ENCODE results near the gene LRRC41.
"Not testable (repeated sequence)": the region's sequence is repeated elsewhere in the genome, so short reads cannot be mapped to it uniquely, and the experiment has no call there.

Gene LRRC41

GRCh38 chr1:46342677-46343350, 39.4 kb upstream of the LRRC41 start:
- no peak for DNase-seq
- Histone ChIP-seq H3K27ac (ENCODE audit: insufficient read depth in 1 of 2, low read depth in 1 of 2, low read length in 2 of 2, poor library complexity in 1 of 2, severe bottlenecking in 2 of 2) (no peak overlapping the region), H3K4me3 (ENCODE audit: control insufficient read depth in 1 of 7, extremely low read depth in 1 of 7, insufficient read depth in 4 of 7, low read depth in 2 of 7, low read length in 6 of 7) (no peak overlapping the region), H3K4me1 (ENCODE audit: control extremely low read depth in 1 of 4, control insufficient read depth in 4 of 4, insufficient read depth in 4 of 4, low read length in 3 of 4) (peaks cover 3 to 22% (median 16%) of the 10 kb centered on the region in 4 experiments), H3K27me3 (replicated peaks in 2 of 5; ENCODE audit: control insufficient read depth in 4 of 5, insufficient read depth in 5 of 5, low read length in 4 of 5) (no peaks in the 10 kb centered on the region), H3K9me3 (ENCODE audit: control extremely low read depth in 1 of 5, control insufficient read depth in 4 of 5, insufficient read depth in 2 of 5, low read depth in 1 of 5, low read length in 4 of 5) (no peaks in the 10 kb centered on the region), H3K36me3 (ENCODE audit: control insufficient read depth in 4 of 4, insufficient read depth in 4 of 4, low read length in 3 of 4) (peaks cover 5 to 52% (median 38%) of the 10 kb centered on the region in 4 experiments)
- CTCF ChIA-PET = interaction anchor here (0.8 to 9.9 kb wide), 7 partner anchors 9 to 96 kb away, joined by 3 to 79 read pairs (median 6); partner anchors contain the start of genes LRRC41 and UQCRH
- 84% methylated on average over 6 of the region's 8 CpGs for WGBS (ENCODE audit: insufficient coverage)
- POLR2A ChIA-PET = interaction anchor here (0.7 kb wide), 1 partner anchor 52 kb away, joined by 3 read pairs; no protein-coding TSS in a partner anchor

- H3K4me3 ChIP-seq (ENCODE audit: control insufficient read depth in 1 of 7, extremely low read depth in 1 of 7, insufficient read depth in 4 of 7, low read depth in 2 of 7, low read length in 6 of 7) = no peak overlapping the region
- peaks cover 3 to 22% (median 16%) of the 10 kb centered on the region in 4 experiments for H3K4me1 ChIP-seq (ENCODE audit: control extremely low read depth in 1 of 4, control insufficient read depth in 4 of 4, insufficient read depth in 4 of 4, low read length in 3 of 4)
- no peaks in the 10 kb centered on the region for H3K9me3 ChIP-seq (ENCODE audit: control extremely low read depth in 1 of 5, control insufficient read depth in 4 of 5, insufficient read depth in 2 of 5, low read depth in 1 of 5, low read length in 4 of 5)
- peak; percentile 31 to 55 (median 45) for DNase-seq
- WGBS (ENCODE audit: insufficient coverage) = 97% methylated on average over 6 of the region's 6 CpGs
- ChIA-PET POLR2A (interaction anchor here (0.6 to 0.7 kb wide), 2 partner anchors 51 to 61 kb away, joined by 3 read pairs; no protein-coding TSS in a partner anchor), CTCF (interaction anchor here (0.9 to 9.9 kb wide), 5 partner anchors 8 to 39 kb away, joined by 3 to 79 read pairs (median 6); partner anchors contain the start of genes LRRC41 and UQCRH)
- peak overlapping the region in 1 of 2 experiments; percentile 98 for H3K27ac ChIP-seq (ENCODE audit: insufficient read depth in 1 of 2, low read depth in 1 of 2, low read length in 2 of 2, poor library complexity in 1 of 2, severe bottlenecking in 2 of 2)
- H3K36me3 ChIP-seq (ENCODE audit: control insufficient read depth in 4 of 4, insufficient read depth in 4 of 4, low read length in 3 of 4) = peaks cover 2 to 48% (median 34%) of the 10 kb centered on the region in 4 experiments
- no peaks in the 10 kb centered on the region for H3K27me3 ChIP-seq (replicated peaks in 2 of 5; ENCODE audit: control insufficient read depth in 4 of 5, insufficient read depth in 5 of 5, low read length in 4 of 5)
These were observed 38.8 kb upstream of the LRRC41 start for GRCh38 chr1:46342084-46342656.

GRCh38 chr1:46341222-46342083, 38.0 kb upstream of the LRRC41 start:
- peak in 1 of 3 donors; percentile 6 for DNase-seq
- POLR2A ChIA-PET = interaction anchor here (0.6 kb wide), 1 partner anchor 61 kb away, joined by 3 read pairs; no protein-coding TSS in a partner anchor

GRCh38 chr1:46340404-46341221, 37.2 kb upstream of the LRRC41 start, which contains the start of gene NSUN4:
Gene NSUN4, plus strand, starts transcription at chr1:46340807. Its CDS starts 20 bp downstream, at chr1:46340827.
- Histone ChIP-seq H3K27ac (ENCODE audit: insufficient read depth in 1 of 2, low read depth in 1 of 2, low read length in 2 of 2, poor library complexity in 1 of 2, severe bottlenecking in 2 of 2) (peak within 1 kb of the TSS; percentile 95 to 98), H3K36me3 (ENCODE audit: control insufficient read depth in 4 of 4, insufficient read depth in 4 of 4, low read length in 3 of 4) (peaks cover 2 to 40% (median 26%) of the 10 kb centered on the region in 4 experiments), H3K27me3 (replicated peaks in 2 of 5; ENCODE audit: control insufficient read depth in 4 of 5, insufficient read depth in 5 of 5, low read length in 4 of 5) (no peaks in the 10 kb centered on the region), H3K4me3 (ENCODE audit: control insufficient read depth in 1 of 7, extremely low read depth in 1 of 7, insufficient read depth in 4 of 7, low read depth in 2 of 7, low read length in 6 of 7) (peak within 1 kb of the TSS; percentile 54 to 96 (median 89)), H3K4me1 (ENCODE audit: control extremely low read depth in 1 of 4, control insufficient read depth in 4 of 4, insufficient read depth in 4 of 4, low read length in 3 of 4) (peaks cover 3 to 22% (median 16%) of the 10 kb centered on the region in 4 experiments), H3K9me3 (ENCODE audit: control extremely low read depth in 1 of 5, control insufficient read depth in 4 of 5, insufficient read depth in 2 of 5, low read depth in 1 of 5, low read length in 4 of 5) (no peaks in the 10 kb centered on the region)
- POLR2A ChIA-PET = interaction anchor here (0.7 to 1.0 kb wide), 2 partner anchors 37 to 94 kb away, joined by 4 to 7 read pairs; partner anchors contain the start of genes LRRC41 and UQCRH
- CTCF ChIA-PET = interaction anchor here (1.1 to 2.3 kb wide), 6 partner anchors 12 to 96 kb away, joined by 3 to 8 read pairs (median 5); partner anchors contain the start of genes LRRC41 and UQCRH
- peak; percentile 93 to 96 (median 96) for DNase-seq
- WGBS (ENCODE audit: insufficient coverage) = under 1% methylated on average over 44 of the region's 53 CpGs

More at GRCh38 chr1:46341222-46342083, 38.0 kb upstream of the LRRC41 start:
- Histone ChIP-seq H3K27me3 (replicated peaks in 2 of 5; ENCODE audit: control insufficient read depth in 4 of 5, insufficient read depth in 5 of 5, low read length in 4 of 5) (no peaks in the 10 kb centered on the region), H3K4me1 (ENCODE audit: control extremely low read depth in 1 of 4, control insufficient read depth in 4 of 4, insufficient read depth in 4 of 4, low read length in 3 of 4) (peaks cover 3 to 22% (median 16%) of the 10 kb centered on the region in 4 experiments), H3K36me3 (ENCODE audit: control insufficient read depth in 4 of 4, insufficient read depth in 4 of 4, low read length in 3 of 4) (peaks cover 2 to 41% (median 27%) of the 10 kb centered on the region in 4 experiments), H3K27ac (ENCODE audit: insufficient read depth in 1 of 2, low read depth in 1 of 2, low read length in 2 of 2, poor library complexity in 1 of 2, severe bottlenecking in 2 of 2) (peak overlapping the region; percentile 95 to 98), H3K9me3 (ENCODE audit: control extremely low read depth in 1 of 5, control insufficient read depth in 4 of 5, insufficient read depth in 2 of 5, low read depth in 1 of 5, low read length in 4 of 5) (no peaks in the 10 kb centered on the region), H3K4me3 (ENCODE audit: control insufficient read depth in 1 of 7, extremely low read depth in 1 of 7, insufficient read depth in 4 of 7, low read depth in 2 of 7, low read length in 6 of 7) (peak overlapping the region; percentile 54 to 96 (median 89))
- CTCF ChIA-PET = interaction anchor here (0.9 to 9.9 kb wide), 8 partner anchors 8 to 95 kb away, joined by 3 to 79 read pairs (median 6); partner anchors contain the start of genes LRRC41 and UQCRH
- 70% methylated on average over 31 of the region's 31 CpGs for WGBS (ENCODE audit: insufficient coverage)

- no CpG with 5 or more reads among the region's 14 CpGs for WGBS (ENCODE audit: insufficient coverage)
- H3K4me1 ChIP-seq (ENCODE audit: control extremely low read depth in 1 of 4, control insufficient read depth in 4 of 4, insufficient read depth in 4 of 4, low read length in 3 of 4) = peaks cover 3 to 23% (median 16%) of the 10 kb centered on the region in 4 experiments
- H3K36me3 ChIP-seq (ENCODE audit: control insufficient read depth in 4 of 4, insufficient read depth in 4 of 4, low read length in 3 of 4); DNase-seq; H3K4me3 ChIP-seq (ENCODE audit: control insufficient read depth in 1 of 7, extremely low read depth in 1 of 7, insufficient read depth in 4 of 7, low read depth in 2 of 7, low read length in 6 of 7); H3K9me3 ChIP-seq (ENCODE audit: control extremely low read depth in 1 of 5, control insufficient read depth in 4 of 5, insufficient read depth in 2 of 5, low read depth in 1 of 5, low read length in 4 of 5); H3K27ac ChIP-seq (ENCODE audit: insufficient read depth in 1 of 2, low read depth in 1 of 2, low read length in 2 of 2, poor library complexity in 1 of 2, severe bottlenecking in 2 of 2); POLR2A ChIA-PET; H3K27me3 ChIP-seq (replicated peaks in 2 of 5; ENCODE audit: control insufficient read depth in 4 of 5, insufficient read depth in 5 of 5, low read length in 4 of 5): not testable (repeated sequence)
- CTCF ChIA-PET = interaction anchor here (1.3 kb wide), 1 partner anchor 9 kb away, joined by 4 read pairs; no protein-coding TSS in a partner anchor
These were observed 34.0 kb upstream of the LRRC41 start for GRCh38 chr1:46337409-46337808.

GRCh38 chr1:46335081-46335480, 31.7 kb upstream of the LRRC41 start:
- Histone ChIP-seq H3K4me1 (ENCODE audit: control extremely low read depth in 1 of 4, control insufficient read depth in 4 of 4, insufficient read depth in 4 of 4, low read length in 3 of 4) (peaks cover under 1 to 10% (median 5%) of the 10 kb centered on the region in 4 experiments), H3K36me3 (ENCODE audit: control insufficient read depth in 4 of 4, insufficient read depth in 4 of 4, low read length in 3 of 4) (no peaks in the 10 kb centered on the region), H3K9me3 (ENCODE audit: control extremely low read depth in 1 of 5, control insufficient read depth in 4 of 5, insufficient read depth in 2 of 5, low read depth in 1 of 5, low read length in 4 of 5) (no peaks in the 10 kb centered on the region), H3K27me3 (replicated peaks in 2 of 5; ENCODE audit: control insufficient read depth in 4 of 5, insufficient read depth in 5 of 5, low read length in 4 of 5) (no peaks in the 10 kb centered on the region), H3K4me3 (ENCODE audit: control insufficient read depth in 1 of 7, extremely low read depth in 1 of 7, insufficient read depth in 4 of 7, low read depth in 2 of 7, low read length in 6 of 7) (no peak overlapping the region), H3K27ac (ENCODE audit: insufficient read depth in 1 of 2, low read depth in 1 of 2, low read length in 2 of 2, poor library complexity in 1 of 2, severe bottlenecking in 2 of 2) (no peak overlapping the region)
- ChIA-PET POLR2A (no interaction called here), CTCF (interaction anchor here (1.3 to 5.0 kb wide), 4 partner anchors 9 to 38 kb away, joined by 3 to 79 read pairs (median 11); no protein-coding TSS in a partner anchor)
- DNase-seq = no peak
- WGBS (ENCODE audit: insufficient coverage) = no CpG with 5 or more reads among the region's 3 CpGs

Data from common myeloid progenitor, CD34-positive (primary cell).